Measurements from ENCODE around the gene MEGF11. TPM values are rescaled to one million over a fixed set of nuclear protein-coding genes. Genes with fewer than 3 reads are reported as not detected.
A peak's percentile ranks its signal among the peaks of the same experiment; 100 is the strongest.

The MEGF11 gene
- total RNA-seq, 1 experiment from 2014 or later: 0.02 TPM

DNA sequence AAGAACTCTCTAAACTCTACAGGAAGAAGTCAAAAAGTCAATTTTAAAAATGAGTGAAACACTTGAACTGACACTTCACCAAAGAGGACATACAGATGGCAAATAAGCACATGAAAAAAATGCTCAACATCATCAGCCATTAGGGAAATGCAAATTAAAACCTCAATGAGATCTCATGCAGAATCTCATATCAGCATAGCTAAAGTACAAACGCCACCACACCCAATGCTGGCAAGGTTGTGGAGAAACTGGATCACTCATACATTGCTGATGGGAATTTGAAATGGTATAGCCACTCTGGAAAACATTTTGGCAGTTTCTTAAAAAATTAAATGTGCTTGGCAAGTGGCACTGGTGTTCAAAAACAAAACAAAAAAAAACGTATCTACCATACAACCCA is 34.2 kb downstream of the MEGF11 start:
- no peak for DNase-seq (ENCODE audit: low read depth)

DNA sequence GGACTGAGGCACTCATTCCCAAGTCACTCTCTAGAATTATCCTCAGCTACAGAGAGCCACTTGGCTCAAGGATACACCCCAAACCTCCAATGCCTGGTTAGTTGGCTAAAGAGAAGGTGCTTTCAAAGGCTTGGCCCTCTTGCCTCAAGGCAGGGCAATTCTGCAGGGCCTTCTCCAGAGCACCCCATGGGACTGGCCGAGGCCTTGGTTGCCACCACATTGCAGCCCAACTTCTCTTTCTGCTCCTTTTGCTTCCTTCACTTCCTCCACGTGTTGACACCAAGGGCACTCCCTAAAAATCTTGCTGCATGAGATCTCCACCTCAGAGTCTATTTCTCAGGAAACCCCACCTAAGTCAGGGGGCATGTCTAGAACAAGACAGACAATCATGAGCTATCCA is 36.7 kb downstream of the MEGF11 start:
- no peak for DNase-seq (ENCODE audit: low read depth)

DNA sequence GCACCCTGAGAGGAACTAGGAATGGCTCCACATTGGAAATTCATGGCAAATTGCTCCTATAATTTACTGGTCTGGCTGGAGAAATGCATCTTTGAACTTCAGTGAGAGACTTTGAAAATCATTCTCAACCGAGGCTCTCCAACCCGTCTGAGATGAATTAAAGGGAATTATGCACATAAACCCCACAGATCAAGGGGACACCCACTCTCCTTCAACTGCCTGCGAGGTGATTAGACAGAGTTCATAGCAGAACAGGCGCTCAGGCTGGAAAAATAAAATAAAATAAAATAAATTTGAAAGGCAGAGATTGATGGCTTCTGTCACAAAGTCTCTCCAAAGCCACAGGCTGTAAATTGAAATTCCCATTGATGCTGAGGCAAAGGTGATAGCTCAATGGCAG is 37.7 kb downstream of the MEGF11 start:
- DNase-seq (ENCODE audit: low read depth): no peak

DNA sequence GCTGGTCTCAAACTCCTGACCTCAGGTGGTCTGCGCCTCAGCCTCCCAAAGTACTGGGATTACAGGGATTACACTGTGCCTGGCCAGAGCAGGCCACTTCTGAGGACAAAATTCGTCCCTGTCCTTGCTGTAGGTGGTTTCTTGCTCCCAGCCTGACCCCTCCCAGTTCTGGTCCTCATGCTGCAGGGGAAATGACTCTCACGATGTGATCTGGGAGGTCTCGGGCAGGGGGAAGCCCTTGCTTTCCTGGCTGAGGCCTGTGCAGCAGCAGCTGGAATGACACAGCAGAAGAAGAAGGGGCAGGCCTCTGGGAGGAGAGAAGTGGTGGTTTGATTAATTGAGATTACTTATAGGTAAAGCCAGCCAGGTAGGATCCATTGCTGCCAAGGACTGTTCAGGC is 39.3 kb downstream of the MEGF11 start:
- no peak for DNase-seq (ENCODE audit: low read depth)

DNA sequence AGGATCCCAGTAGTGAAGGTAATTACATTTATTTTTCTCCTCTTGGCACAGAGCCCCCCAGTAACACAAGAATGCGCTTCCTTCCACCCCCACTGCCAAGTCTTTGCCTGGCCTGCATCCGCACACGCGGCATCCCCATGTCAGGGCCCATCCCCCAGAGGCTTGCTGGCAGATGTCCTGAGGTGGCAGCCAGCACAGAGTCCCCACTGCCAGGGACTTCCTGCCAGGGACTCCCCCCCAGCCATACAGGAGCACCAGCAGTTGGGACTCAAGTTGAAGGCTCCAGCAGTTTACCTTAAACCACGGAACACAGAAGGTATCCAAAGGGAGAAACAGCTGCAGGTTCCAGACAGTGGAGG is 41.0 kb downstream of the MEGF11 start:
- no peak for DNase-seq (ENCODE audit: low read depth)

DNA sequence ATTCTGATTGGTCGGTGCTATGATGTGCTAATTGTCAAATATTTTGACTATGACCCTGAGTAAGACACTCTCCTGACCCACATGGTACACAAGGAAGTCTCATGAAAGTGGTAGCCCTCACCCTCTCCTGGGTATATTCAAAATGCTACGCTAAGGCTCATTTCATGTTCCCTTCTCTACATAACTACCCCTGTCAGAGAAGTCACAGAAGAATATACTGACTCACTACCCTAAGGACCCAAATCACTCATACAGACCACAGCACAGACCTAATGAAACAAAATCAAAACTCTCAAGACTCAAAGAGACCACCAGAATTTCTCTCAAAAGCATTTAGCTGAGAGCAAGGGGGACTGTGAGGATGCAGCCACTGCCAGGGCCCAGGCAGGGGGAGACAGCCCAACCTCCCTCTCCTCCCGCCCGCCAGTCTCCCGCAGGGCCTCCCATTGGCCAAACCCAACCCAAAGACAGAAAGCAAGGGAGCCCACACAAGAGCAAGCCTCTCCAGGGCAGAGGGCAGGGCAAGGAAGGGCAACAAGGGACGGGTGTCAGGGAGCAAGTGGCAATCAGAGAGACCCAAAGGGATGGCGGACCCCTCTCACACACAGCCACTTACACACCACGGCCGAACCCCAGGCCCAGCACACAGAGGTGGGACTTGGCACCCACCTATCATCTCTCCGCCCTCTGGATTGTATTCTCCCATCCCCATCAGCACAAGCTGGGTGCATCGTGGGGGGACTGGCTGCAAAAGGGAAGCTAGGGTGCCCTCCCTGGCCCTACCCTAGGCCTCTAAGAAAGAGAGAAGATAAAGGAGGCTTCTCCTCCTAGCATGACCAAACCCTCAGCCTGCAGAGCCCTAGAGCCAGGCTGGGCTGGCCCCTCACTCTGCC is 41.6 kb downstream of the MEGF11 start:
- no peak for DNase-seq (ENCODE audit: low read depth)

DNA sequence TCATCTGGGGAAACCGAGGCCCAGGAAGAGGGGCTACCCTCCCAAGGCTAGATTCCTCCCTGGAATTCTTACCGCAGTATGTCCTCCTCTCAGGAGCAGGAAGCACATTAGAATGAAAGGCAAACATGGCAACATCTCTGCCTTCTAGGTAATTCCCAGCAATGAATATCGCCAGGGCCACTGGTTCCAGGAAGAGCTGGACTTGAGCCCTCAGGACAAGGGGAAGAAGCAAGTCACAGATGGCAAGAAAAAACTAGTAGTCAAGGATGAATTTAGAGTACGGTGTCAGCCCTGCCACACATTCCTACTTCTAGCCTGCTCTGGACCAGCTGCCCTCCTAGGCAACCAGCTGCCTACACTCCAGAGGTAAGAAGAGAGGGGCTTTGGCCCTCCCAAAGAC is 42.9 kb downstream of the MEGF11 start:
- DNase-seq (ENCODE audit: low read depth): no peak

DNA sequence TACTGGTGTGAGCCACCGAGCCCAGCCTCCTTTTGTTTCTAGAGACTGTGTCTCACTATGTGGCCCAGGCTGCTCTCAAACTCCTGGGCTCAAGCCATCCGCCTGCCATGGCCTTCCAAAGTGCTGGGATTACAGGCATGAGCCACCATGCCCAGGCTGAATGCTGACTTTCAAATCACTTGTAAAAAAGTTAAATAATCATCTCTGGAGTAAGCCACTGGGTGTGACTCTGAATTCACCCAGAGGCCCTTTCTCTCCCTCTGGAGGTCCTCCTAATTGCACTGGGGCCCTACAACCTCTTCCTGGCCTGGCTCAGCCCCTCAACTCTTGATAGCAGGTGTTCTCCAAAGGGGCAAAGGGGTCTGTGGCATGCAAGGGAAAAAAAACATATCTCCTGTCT is 54.8 kb downstream of the MEGF11 start:
- no peak for DNase-seq (ENCODE audit: low read depth)

DNA sequence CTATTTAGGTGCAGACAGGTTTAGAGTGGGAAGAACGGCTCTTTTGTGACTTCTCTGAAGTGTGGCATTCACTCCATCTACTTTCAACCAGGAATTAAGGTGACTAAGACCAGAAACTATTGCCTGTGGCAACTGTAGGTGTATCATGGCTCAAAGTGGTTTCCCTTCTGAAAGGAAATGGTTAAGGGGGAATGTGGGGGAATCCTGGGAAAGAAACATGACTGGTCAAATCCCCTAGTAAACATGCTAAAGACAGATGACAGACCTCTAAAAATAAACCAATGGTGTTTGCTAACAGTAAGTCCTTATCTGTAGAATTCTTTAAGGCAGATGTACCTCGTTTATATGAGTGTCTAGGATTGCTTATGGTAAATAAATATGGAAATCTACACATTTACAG is 56.9 kb downstream of the MEGF11 start:
- DNase-seq (ENCODE audit: low read depth): peak; percentile 78

DNA sequence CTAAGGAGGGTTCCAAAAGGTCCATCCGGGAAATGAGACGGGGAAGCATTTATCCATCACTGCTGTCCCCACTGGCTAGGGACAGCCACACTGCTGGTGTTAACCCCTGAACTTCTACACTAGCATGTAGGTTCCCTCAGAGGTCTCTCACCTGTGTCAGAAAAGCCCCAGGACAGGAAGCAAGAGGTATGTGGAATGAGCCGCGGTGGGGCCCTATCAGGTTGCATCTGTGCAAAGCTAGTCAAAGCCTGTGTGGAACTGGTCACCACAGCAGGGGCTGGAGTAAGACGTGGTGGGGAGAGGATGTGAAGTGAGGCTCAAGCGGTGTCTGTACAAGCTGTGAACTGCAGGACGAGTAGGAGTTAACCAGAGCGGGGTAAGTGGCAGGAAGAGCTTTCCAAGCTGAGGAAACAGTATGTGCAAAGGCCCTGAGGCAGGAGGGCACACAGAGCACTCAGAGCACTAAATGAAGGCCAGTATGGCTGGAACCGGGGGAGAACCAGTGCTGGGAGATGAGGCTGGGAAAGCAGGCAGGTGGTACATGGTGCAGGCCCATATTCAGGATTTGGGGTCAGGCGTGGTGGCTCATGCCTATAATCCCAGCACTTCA is 57.8 kb downstream of the MEGF11 start:
- DNase-seq (ENCODE audit: low read depth): no peak

DNA sequence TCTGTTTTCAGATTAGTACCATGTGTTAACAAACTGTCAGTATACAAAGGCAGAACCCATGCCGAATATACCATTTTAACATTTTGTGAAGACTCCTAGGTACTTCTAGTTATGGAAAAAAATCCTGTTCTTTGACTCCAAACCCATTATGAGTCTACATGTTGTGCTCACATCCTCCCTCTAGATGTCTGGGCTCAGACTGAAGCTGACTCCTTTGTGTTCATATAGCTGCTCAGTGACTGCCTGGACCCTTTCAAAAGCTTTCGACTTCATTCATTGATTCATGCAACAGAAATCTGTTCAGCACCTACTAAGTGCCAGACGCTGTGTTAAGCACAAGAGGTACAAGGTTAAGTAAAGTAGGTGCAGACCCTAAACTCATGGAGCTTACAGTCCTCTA is 60.5 kb downstream of the MEGF11 start:
- no peak for DNase-seq (ENCODE audit: low read depth)

DNA sequence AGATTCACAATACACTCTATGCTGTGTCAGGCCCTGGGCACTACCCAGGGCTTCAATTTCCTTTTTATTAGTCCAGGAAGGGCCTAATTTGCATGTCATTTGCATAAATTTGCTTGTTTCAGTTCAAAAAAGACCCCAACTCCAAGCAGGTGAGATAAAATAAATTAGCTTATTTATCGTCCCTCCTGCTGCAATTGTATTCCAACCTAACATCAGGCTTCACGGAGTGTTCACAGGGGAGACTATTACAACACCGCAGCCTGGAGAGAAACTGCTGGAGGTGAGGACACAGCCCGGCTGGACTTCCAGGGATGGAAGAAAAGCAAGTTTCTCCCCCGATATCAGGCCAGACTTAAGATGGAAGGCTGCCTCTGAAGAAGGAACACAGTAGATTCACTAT is 62.8 kb downstream of the MEGF11 start:
- no peak for DNase-seq (ENCODE audit: low read depth)

DNA sequence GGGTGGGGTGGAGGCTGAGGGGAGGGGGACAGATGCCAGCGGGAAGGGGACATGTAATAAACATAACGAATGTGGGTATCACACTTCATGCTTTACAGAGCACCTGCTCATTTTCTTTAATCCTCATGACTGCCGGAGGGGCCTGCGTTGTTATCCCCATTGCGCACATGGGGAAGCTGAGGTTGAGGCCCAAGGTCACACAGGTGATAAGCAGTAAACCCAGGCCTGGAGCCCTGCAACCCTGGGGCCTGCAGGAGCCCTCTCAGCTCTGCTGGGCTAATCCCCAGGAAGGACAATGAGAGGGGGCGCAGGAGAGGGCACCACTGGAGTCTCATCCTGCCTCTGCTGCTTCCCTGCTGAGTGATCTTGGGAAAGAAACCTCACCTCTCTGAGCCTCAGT is 64.3 kb downstream of the MEGF11 start:
- no peak for DNase-seq (ENCODE audit: low read depth)

DNA sequence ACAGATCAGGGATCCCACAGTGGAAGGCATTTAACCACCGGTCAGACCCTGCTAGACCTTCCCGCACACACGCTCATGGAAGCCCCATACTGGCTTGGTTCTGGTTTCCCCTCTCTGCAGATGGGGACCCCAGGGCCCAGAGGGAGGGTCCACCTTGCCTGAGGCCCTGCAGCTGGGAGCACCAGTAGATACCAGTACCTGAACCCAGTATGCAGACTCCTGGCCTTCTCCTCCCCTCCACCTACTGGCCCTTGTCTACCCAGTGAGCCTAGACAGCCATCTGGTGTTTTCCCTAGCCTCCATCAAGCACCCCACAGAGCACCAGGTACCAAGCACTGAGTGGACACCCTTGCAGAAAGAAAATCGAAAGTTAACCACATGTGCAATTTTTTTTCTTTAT is 65.1 kb downstream of the MEGF11 start:
- DNase-seq (ENCODE audit: low read depth): no peak

DNA sequence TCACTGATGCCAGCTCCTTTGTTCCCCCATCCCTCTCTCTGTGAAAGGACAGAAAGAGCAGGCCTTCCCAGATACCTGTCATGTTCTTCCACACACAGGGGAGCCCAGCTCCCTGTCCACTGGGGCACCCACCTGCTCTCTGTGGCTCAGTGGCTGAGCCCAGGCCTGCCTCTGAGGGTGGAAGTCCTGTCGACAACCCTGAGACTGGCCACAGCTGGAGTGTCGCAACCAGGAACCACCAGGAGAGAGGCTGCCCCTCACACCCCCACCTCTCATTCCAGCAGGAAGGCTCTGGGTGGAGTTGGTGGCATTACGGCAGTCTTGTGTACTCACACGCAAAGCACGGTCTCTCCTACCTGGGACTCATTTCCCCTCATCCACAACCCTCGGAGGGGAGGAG is 66.3 kb downstream of the MEGF11 start:
- DNase-seq (ENCODE audit: low read depth): no peak

DNA sequence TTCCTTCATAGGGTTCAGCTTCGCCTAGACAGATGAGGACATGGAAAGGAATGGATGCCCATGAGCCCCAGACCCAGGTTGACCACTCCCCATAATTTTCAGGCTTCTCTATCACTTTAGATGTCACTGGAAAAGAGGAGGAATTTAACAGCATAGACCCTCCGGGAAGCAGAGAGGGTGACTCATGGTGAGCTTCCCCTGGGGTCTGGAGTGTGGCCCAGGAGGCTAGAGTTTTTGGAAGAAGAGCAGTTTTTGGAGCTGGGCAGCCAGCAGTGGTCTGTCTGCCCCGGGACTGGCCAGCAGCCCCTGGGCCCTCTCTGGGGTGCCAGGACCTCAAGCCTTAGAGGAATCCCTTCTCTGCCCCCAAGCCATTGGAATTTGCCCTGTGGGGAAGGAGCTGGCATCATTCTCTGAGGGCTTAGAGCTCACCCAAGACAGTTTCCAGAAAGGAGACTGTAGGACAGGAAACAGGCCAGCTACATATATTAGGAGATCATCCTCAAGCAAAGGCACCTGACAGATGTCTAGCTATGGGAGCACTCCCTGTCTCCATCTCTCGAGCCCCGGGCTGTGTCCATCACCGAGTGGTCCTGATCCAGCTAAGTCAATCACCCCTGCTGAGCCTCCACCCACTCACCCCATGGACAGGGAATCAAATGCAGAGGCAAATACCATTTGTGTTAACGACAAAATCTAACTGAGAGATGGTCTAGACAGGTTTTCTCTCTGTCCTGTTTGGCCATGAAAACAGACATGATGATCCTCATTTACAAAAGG is 67.3 kb downstream of the MEGF11 start:
- DNase-seq (ENCODE audit: low read depth): no peak

DNA sequence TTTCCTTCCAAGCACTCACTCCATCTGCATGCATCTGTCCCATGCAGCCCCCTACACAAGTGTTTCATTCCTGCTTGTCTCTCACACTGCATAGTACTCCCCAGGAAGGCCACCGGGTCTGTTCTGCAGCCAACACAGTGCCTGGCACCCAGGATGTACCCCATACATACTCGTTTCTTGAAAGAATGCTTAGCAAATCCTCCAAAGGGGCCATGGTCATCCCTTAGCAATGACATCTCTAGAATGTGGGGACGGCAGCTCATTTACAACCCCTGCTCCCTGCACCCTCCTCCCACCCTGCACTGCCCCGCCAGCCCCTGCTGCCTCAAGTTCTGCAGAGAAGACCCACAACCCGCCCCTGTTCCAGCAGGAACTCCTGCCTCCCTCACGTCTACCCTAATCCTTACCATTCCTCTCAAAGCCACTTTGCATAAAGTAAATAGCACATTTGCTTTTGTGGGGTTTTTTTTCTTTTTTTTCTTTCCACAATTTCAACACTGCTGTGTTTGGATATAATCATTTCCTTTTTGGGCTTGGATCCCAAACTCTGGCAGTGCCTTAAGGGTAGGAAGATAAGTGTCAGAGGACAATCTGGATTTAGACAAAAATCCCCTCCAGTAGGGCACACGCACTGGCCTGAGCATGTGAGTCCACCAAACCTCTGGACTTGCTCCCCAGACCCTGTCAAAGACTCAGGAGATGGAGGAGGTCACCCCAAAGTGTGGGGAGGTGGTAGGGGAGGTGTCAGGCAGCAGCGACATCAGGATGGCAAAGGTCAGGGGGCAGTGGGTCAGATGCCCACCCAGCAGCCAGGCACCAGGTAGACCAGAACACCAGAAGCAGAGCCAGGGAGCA is 68.4 kb downstream of the MEGF11 start:
- no peak for DNase-seq (ENCODE audit: low read depth)

DNA sequence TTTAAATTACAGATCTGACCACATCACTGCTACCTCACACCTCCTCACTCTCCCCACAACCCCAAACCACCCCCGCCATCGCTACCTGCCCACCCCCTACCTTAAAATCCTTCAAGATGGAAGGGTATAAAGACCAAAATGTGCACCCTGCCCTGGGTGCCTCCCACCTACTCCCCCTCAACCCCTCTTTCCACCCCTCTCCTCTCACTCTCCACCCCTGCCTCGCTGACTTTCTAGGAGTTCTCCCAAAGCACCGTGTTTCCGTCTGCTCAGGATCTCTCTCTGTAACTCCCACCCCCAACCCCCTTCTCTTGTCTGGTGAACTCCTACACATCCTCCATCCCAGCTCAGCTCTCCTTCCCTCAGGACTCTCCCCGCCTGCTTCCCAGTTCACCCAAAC is 69.1 kb downstream of the MEGF11 start:
- DNase-seq (ENCODE audit: low read depth): no peak

DNA sequence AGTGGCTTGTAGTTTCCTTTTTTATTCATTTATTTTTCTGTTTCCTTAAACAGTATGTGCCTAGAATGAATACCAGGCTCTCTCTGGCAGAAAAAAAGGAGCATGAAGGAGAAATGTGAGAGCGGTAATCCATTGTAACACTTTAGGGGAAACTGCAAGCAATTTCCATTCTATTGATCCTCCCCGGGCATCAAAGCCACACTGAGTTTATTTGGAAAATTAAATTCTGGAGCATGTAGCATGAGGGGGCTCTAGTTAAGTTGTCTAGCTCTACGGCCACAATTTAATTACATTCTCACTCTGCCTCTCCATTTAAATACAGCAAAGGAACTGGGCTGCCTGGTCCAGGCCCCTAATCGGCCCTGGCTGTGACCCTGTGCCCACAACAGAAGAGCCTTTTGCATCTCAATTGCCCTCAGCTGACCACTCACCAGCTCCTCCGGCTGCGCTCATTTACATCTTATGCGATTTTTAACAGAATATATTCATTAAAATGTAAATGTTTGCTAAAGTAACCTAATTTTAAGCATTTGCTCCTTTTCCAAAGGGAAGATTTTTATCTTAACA is 72.9 kb downstream of the MEGF11 start:
- DNase-seq (ENCODE audit: low read depth): no peak

DNA sequence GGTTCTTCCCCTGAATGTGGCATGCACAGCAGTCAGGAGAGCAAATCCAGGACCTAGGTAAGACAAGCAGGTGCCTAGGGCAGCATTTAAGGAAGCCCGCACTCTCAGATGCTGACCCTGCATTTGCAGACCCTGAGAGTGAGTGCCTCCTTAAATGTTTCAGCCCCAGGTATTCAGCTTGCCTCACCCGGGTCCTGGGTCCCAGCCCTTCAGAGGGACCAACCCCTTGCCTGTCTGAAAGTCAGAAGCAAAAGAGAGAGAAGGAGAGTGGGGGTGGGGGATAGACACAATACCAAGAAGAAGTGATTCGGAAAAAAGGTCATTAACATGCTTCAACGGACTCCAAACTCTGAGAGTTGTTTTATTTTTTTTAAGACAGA is 75.0 kb downstream of the MEGF11 start:
- no peak for DNase-seq (ENCODE audit: low read depth)

DNA sequence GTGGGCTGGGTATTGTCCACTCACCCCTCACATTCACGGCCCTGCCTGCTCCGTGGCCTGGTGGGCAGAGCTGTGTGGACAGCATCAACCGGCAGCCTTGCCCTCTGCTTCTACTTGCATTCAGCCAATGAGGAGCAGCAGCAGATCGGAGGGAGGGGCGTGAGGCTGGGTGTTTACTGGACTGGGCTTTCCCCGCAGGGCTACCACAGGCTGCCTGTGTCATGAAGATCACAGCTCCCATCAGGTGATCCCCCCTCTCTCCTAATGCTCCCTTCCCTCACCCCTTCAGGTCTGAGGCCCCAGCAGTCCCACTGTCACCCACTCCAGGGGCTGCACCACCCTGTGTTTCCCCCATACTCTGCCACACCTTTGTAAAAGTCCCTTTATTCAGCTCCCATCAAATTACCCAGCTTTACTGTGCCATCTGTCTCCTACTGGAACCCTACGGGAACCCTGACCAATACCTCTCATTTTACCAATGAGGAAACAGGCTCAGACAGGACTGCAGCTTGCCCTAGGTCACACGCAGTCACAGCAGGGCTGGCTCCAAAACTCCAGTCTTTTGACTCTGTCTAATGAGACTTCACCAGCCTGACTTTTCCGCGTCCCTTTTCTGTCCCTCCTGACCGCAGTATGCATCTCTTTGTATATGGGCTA is 81.1 kb downstream of the MEGF11 start:
- DNase-seq (ENCODE audit: low read depth): no peak
